H1 (cell line): Measurements from ENCODE around the gene CASK. TPM values are rescaled to one million over a fixed set of nuclear protein-coding genes. Genes with fewer than 3 reads are reported as not detected.

Experiments used
- CTCF ChIA-PET: fragments of 300-600 bp; sonication (Branson Sonifier 250); formaldehyde crosslinking; loops from one replicate; lab custom pipeline; 2021; ENCODE audit not compliant: partially characterized antibody; lab: Charles Lee
- POLR2A ChIA-PET: fragments of 300-600 bp; sonication (Branson Sonifier 250); formaldehyde crosslinking; loops from one replicate; lab custom pipeline; 2021; ENCODE audit warnings: inconsistent platforms; ENCODE audit not compliant: partially characterized antibody; lab: Charles Lee
- DNase-seq, 2 experiments: peaks; one replicate each; pipeline versions ENCODE4 v3.0.0 to v3.0.0-alpha.2; 2010 to 2022; ENCODE audit warnings: low spot score in 2 of 2, low read depth in 1 of 2, mixed read lengths in 1 of 2
- FAIRE-seq: peaks from 2 replicates; lab custom pipeline; 2011; peaks lifted over from hg19 to GRCh38; lab: Jason Lieb, UNC
- H2AFZ ChIP-seq: 2 replicates; pipeline ENCODE4 v1.8.1; 2012; ENCODE audit warnings: low read length, inconsistent platforms
- H2AK5ac ChIP-seq: 2 replicates; pipeline ENCODE4 v1.6.1; 2013; ENCODE audit warnings: low read depth, low read length
- H2BK120ac ChIP-seq: replicated peaks from 2 replicates; pipeline ENCODE3; 2013; ENCODE audit warnings: low read depth, low read length, inconsistent platforms
- H2BK12ac ChIP-seq: 2 replicates; pipeline ENCODE4 v1.6.1; 2013; ENCODE audit warnings: low read depth, low read length
- H2BK15ac ChIP-seq: 2 replicates; pipeline ENCODE4 v1.6.1; 2013; ENCODE audit warnings: low read length
- H2BK20ac ChIP-seq: 2 replicates; pipeline ENCODE4 v1.6.1; 2013; ENCODE audit warnings: low read length
- H2BK5ac ChIP-seq: 2 replicates; pipeline ENCODE4 v1.6.1; 2013; ENCODE audit warnings: low read depth, low read length
- H3K14ac ChIP-seq: 2 replicates; pipeline ENCODE4 v1.6.1; 2013; ENCODE audit warnings: inconsistent platforms; ENCODE audit not compliant: insufficient read length
- H3K18ac ChIP-seq: 2 replicates; pipeline ENCODE4 v1.6.1; 2013; ENCODE audit warnings: low read length; ENCODE audit errors: extremely low read depth
- H3K23ac ChIP-seq: 2 replicates; pipeline ENCODE4 v1.6.1; 2013; ENCODE audit warnings: inconsistent platforms; ENCODE audit not compliant: insufficient read length
- H3K23me2 ChIP-seq: 2 replicates; pipeline ENCODE4 v1.6.1; 2013; ENCODE audit warnings: low read depth, low read length
- H3K27ac ChIP-seq: 2 replicates; pipeline ENCODE4 v1.6.1; 2011; ENCODE audit warnings: low read depth, low read length, inconsistent platforms
- H3K27me3 ChIP-seq, 4 experiments: replicated peaks in 1 of 4; 1 replicate in 1 of 4; 2 replicates in 3 of 4; pipeline versions ENCODE4 v1.6.1 to v1.8.1; 2011 to 2013; ENCODE audit warnings: low read length in 3 of 4, mild to moderate bottlenecking in 3 of 4, inconsistent platforms in 2 of 4, mixed read lengths in 2 of 4, moderate library complexity in 1 of 4; ENCODE audit not compliant: control insufficient read depth in 3 of 4, insufficient read depth in 3 of 4; ENCODE audit errors: extremely low read depth in 1 of 4
- H3K36me3 ChIP-seq, 4 experiments: 2 replicates each; pipeline versions ENCODE4 v1.6.1 to v1.8.1; 2011 to 2013; ENCODE audit warnings: mild to moderate bottlenecking in 4 of 4, low read length in 3 of 4, moderate library complexity in 2 of 4, control low read depth in 1 of 4, inconsistent platforms in 1 of 4; ENCODE audit not compliant: insufficient read depth in 4 of 4, control insufficient read depth in 2 of 4
- H3K4ac ChIP-seq: replicated peaks from 2 replicates; pipeline ENCODE3; 2013; ENCODE audit warnings: low read length, low read depth, mixed read lengths, inconsistent platforms; ENCODE audit not compliant: insufficient read length
- H3K4me1 ChIP-seq, 4 experiments: replicated peaks in 1 of 4; 1 replicate in 1 of 4; 2 replicates in 3 of 4; pipeline versions ENCODE4 v1.6.1 to v1.8.1; 2011 to 2013; ENCODE audit warnings: low read length in 3 of 4, inconsistent platforms in 2 of 4, mixed read lengths in 1 of 4; ENCODE audit not compliant: insufficient read depth in 4 of 4, control insufficient read depth in 3 of 4
- H3K4me2 ChIP-seq, 2 experiments: 2 replicates each; pipeline versions ENCODE4 v1.6.1 to v1.8.1; 2011 to 2013; ENCODE audit warnings: low read depth in 2 of 2, low read length in 2 of 2, control low read depth in 1 of 2, inconsistent platforms in 1 of 2, mild to moderate bottlenecking in 1 of 2; ENCODE audit not compliant: insufficient read depth in 1 of 2
- H3K4me3 ChIP-seq, 4 experiments: fragments of 200-600, 300-600 bp in 1 of 4; sonication (generic), shearing (Covaris generic), sonication (Bioruptor Twin) in 1 of 4; 2 replicates each; pipeline versions ENCODE4 v1.5.1 to v1.8.1; 2011 to 2016; ENCODE audit warnings: low read length in 4 of 4, low read depth in 3 of 4, control low read depth in 2 of 4, inconsistent platforms in 2 of 4, mild to moderate bottlenecking in 2 of 4, mixed read lengths in 1 of 4, moderate library complexity in 1 of 4; ENCODE audit not compliant: insufficient read depth in 2 of 4; ENCODE audit errors: extremely low read depth in 1 of 4
- H3K56ac ChIP-seq: replicated peaks from 2 replicates; pipeline ENCODE3; 2013; ENCODE audit warnings: low read depth, mild to moderate bottlenecking, mixed read lengths, low read length, inconsistent platforms; ENCODE audit not compliant: insufficient read length
- H3K79me1 ChIP-seq: 2 replicates; pipeline ENCODE4 v1.6.1; 2013; ENCODE audit warnings: low read depth, low read length, control low read depth
- H3K79me2 ChIP-seq, 2 experiments: 2 replicates each; pipeline versions ENCODE4 v1.6.1 to v1.8.1; 2012 to 2013; ENCODE audit warnings: low read length in 2 of 2, mild to moderate bottlenecking in 2 of 2, inconsistent platforms in 1 of 2; ENCODE audit not compliant: insufficient read depth in 2 of 2, control insufficient read depth in 1 of 2
- H3K9ac ChIP-seq, 4 experiments: replicated peaks in 1 of 4; 1 replicate in 1 of 4; 2 replicates in 3 of 4; pipeline versions ENCODE4 v1.6.1 to v1.8.1; 2011 to 2013; ENCODE audit warnings: low read depth in 3 of 4, low read length in 3 of 4, control low read depth in 2 of 4, mild to moderate bottlenecking in 2 of 4, moderate library complexity in 2 of 4, inconsistent platforms in 1 of 4; ENCODE audit errors: extremely low read depth in 1 of 4
- H3K9me3 ChIP-seq, 2 experiments: 2 replicates each; pipeline versions ENCODE4 v1.6.1 to v1.8.1; 2012 to 2013; ENCODE audit warnings: mild to moderate bottlenecking in 2 of 2, moderate library complexity in 2 of 2, control low read depth in 1 of 2, inconsistent platforms in 1 of 2, low read depth in 1 of 2, low read length in 1 of 2, mixed read lengths in 1 of 2; ENCODE audit not compliant: insufficient read depth in 2 of 2
- H4K20me1 ChIP-seq, 2 experiments: replicated peaks in 1 of 2; 2 replicates each; pipeline versions ENCODE3 to v1.8.1; 2011 to 2013; ENCODE audit warnings: inconsistent platforms in 2 of 2, low read length in 2 of 2, mild to moderate bottlenecking in 1 of 2; ENCODE audit not compliant: insufficient read depth in 2 of 2, control insufficient read depth in 1 of 2
- H4K5ac ChIP-seq: 2 replicates; pipeline ENCODE4 v1.6.1; 2013; ENCODE audit warnings: low read length, low read depth, mixed read lengths, inconsistent platforms; ENCODE audit not compliant: insufficient read length
- H4K8ac ChIP-seq: 2 replicates; pipeline ENCODE4 v1.8.0; 2013; ENCODE audit warnings: mild to moderate bottlenecking, moderate library complexity, low read length, inconsistent platforms; ENCODE audit not compliant: insufficient read depth; ENCODE audit errors: extremely low read depth
- H4K91ac ChIP-seq: replicated peaks from 2 replicates; pipeline ENCODE3; 2013; ENCODE audit warnings: low read length, mixed read lengths, inconsistent platforms; ENCODE audit not compliant: insufficient read length
- CTCF ChIP-seq, 3 experiments: IDR thresholded peaks; 1 replicate in 2 of 3; 2 replicates in 1 of 3; pipeline versions ENCODE4 v1.5.1 to v1.6.1; 2011; ENCODE audit warnings: low read length in 3 of 3, mild to moderate bottlenecking in 3 of 3, inconsistent platforms in 2 of 3, low read depth in 1 of 3, moderate library complexity in 1 of 3; ENCODE audit not compliant: insufficient read depth in 1 of 3; ENCODE audit errors: control extremely low read depth in 1 of 3
- RAD21 ChIP-seq, 2 experiments: IDR thresholded peaks in 1 of 2; conservative IDR thresholded peaks in 1 of 2; 2 replicates each; pipeline ENCODE4 v1.6.1; 2011; ENCODE audit warnings: low read depth in 2 of 2, low read length in 2 of 2, improper control_type of control experiment in 1 of 2, inconsistent platforms in 1 of 2, mild to moderate bottlenecking in 1 of 2, moderate library complexity in 1 of 2
- TAF7 ChIP-seq: optimal IDR thresholded peaks from 2 replicates; pipeline ENCODE3; 2011; ENCODE audit warnings: low read depth, mild to moderate bottlenecking, inconsistent platforms, low read length, moderate library complexity, borderline replicate concordance
- WGBS, 2 experiments: shearing (Covaris generic) in 1 of 2; methylation state at CpG; one replicate each; pipeline versions ENCODE4 v1.1.6 to v1.1.7; 2013 to 2015; ENCODE audit warnings: low lambda C conversion rate in 2 of 2, mixed read lengths in 2 of 2, inconsistent platforms in 1 of 2, low coverage in 1 of 2, missing lambda C conversion rate in 1 of 2; ENCODE audit not compliant: insufficient replicate concordance in 2 of 2, insufficient coverage in 1 of 2, insufficient read length in 1 of 2; ENCODE audit errors: extremely low coverage in 1 of 2, missing lambda C conversion rate in 1 of 2; 5-methylcytosine and 5-hydroxymethylcytosine counted together
- polyA plus RNA-seq, 7 experiments: library from polyadenylated mRNA; depleted of rRNA in 3 of 7; stranded (reverse) in 5 of 7; unstranded in 2 of 7; fragments of >200 nt in 5 of 7; fragments of 200-250 nt in 2 of 7; gene quantifications; 1 replicate in 5 of 7; 2 replicates in 1 of 7; 4 replicates in 1 of 7; pipeline versions ENCODE4 v1.2.1 to v1.2.3, GENCODE V29; 2011 to 2013; ENCODE audit warnings: missing spikeins in 2 of 7, mixed read lengths in 2 of 7
- total RNA-seq: library from RNA; stranded (reverse); fragmentation: NEBNext Ultra II Directional; extraction: Animal tissue kit (Norgen Biotek cat#: 25700); gene quantifications from 2 replicates; pipeline ENCODE4 v1.2.1, GENCODE V29; 2021
- TF ChIP-seq, protein P1 (sequence below): IDR thresholded peaks from 2 replicates; pipeline ENCODE4 v1.6.1; 2011; ENCODE audit warnings: low read depth, mild to moderate bottlenecking, low read length; ENCODE audit not compliant: insufficient read depth

CASK gene
- total and polyA plus RNA-seq, 2 of the 8 experiments (the other 6 are each of a cell fraction or from before 2014, with no cell fraction given), result 21.6 to 55.1 TPM

GRCh38 chrX:41781500-41781899 lies 141.9 kb downstream of the CASK start:
- Histone ChIP-seq H3K27ac (no peak overlapping the region), H3K27me3 (no peaks in the 10 kb centered on the region), H3K9me3 (no peaks in the 10 kb centered on the region), H3K4me3 (no peak overlapping the region), H2AFZ (no peak overlapping the region), H3K4me1 (no peaks in the 10 kb centered on the region), H2BK20ac (no peak overlapping the region), H3K14ac (no peak overlapping the region), H2BK15ac (no peak overlapping the region), H3K56ac (no peak overlapping the region), H2AK5ac (no peak overlapping the region), H4K5ac (no peak overlapping the region), H2BK120ac (no peak overlapping the region), H3K36me3 (peaks cover 0 to 5% (median 2%) of the 10 kb centered on the region in 4 experiments; a peak in 2 of 8 replicates), H3K79me2 (no peaks in the 10 kb centered on the region; a peak in 1 of 4 replicates), H2BK5ac (no peak overlapping the region), H3K79me1 (no peaks in the 10 kb centered on the region), H4K8ac (no peak overlapping the region), H3K9ac (no peak overlapping the region), H3K23me2 (no peaks in the 10 kb centered on the region), H4K20me1 (no peaks in the 10 kb centered on the region), H3K18ac (no peak overlapping the region; the same call in 1 of the 2 replicates), H2BK12ac (no peak overlapping the region), H3K23ac (no peak overlapping the region), H4K91ac (no peak overlapping the region), H3K4me2 (no peak overlapping the region), H3K4ac (no peak overlapping the region)
- POLR2A ChIA-PET, result no interaction called here
- CTCF ChIA-PET, result interaction anchor here (0.5 to 1.6 kb wide), 9 partner anchors 11 to 612 kb away, joined by 3 to 6 read pairs (median 3); no protein-coding TSS in a partner anchor
- DNase-seq, result no peak
- FAIRE-seq, result peak; percentile 74
- 61% methylated on average over 2 of the region's 2 CpGs; no CpG with 5 or more reads in 1 of the 2 experiments for WGBS, 2 experiments
- TF ChIP-seq, protein P1, sequence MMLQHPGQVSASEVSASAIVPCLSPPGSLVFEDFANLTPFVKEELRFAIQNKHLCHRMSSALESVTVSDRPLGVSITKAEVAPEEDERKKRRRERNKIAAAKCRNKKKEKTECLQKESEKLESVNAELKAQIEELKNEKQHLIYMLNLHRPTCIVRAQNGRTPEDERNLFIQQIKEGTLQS, result no peak
- TF ChIP-seq TAF7, result no peak
- peak in 2 of 3 experiments; percentile 37 to 62; a peak in 2 of 4 replicates for TF ChIP-seq CTCF (IDR thresholded peaks at IDR 0.05; ENCODE audit: control extremely low read depth in 1 of 3, insufficient read depth in 1 of 3, low read depth in 1 of 3, low read length in 3 of 3)
- TF ChIP-seq RAD21 (IDR thresholded peaks at IDR 0.05 in 1 of 2, conservative IDR thresholded peaks at IDR 0.05 in 1 of 2; ENCODE audit: low read depth in 2 of 2, low read length in 2 of 2), result peak; percentile 73 to 79
